IPS DF 6.9 (cell line): Measurements from ENCODE around the gene RRAGB.
"Not testable (repeated sequence)": the region's sequence is repeated elsewhere in the genome, so short reads cannot be mapped to it uniquely, and the experiment has no call there.

Experiments used
- DNase-seq: peaks from one replicate; pipeline ENCODE4 v3.0.0-alpha.2; 2013; ENCODE audit warnings: low read depth, low spot score
- H3K27ac ChIP-seq: one replicate; pipeline ENCODE4 v1.5.1; 2013; ENCODE audit warnings: low read length, control low read depth
- H3K27me3 ChIP-seq: 2 replicates; pipeline ENCODE4 v1.6.1; 2013; ENCODE audit warnings: mild to moderate bottlenecking, low read length; ENCODE audit not compliant: control insufficient read depth, insufficient read depth
- H3K36me3 ChIP-seq: 2 replicates; pipeline ENCODE4 v1.6.1; 2013; ENCODE audit warnings: low read length; ENCODE audit not compliant: control insufficient read depth, insufficient read depth
- H3K4me1 ChIP-seq: 2 replicates; pipeline ENCODE4 v1.6.1; 2013; ENCODE audit warnings: low read length; ENCODE audit not compliant: control insufficient read depth, insufficient read depth
- H3K4me3 ChIP-seq: 2 replicates; pipeline ENCODE4 v1.5.1; 2013; ENCODE audit warnings: mild to moderate bottlenecking, low read length
- H3K9me3 ChIP-seq: 2 replicates; pipeline ENCODE4 v1.6.1; 2013; ENCODE audit warnings: low read length, inconsistent platforms; ENCODE audit not compliant: control insufficient read depth, insufficient read depth
- WGBS: extraction: QIAGEN DNeasy Blood & Tissue Kit; methylation state at CpG from one replicate; pipeline ENCODE4 v1.1.7; 2013; ENCODE audit warnings: mixed read lengths, missing lambda C conversion rate; ENCODE audit not compliant: insufficient read length, insufficient coverage; 5-methylcytosine and 5-hydroxymethylcytosine counted together

The RRAGB gene, protein sequence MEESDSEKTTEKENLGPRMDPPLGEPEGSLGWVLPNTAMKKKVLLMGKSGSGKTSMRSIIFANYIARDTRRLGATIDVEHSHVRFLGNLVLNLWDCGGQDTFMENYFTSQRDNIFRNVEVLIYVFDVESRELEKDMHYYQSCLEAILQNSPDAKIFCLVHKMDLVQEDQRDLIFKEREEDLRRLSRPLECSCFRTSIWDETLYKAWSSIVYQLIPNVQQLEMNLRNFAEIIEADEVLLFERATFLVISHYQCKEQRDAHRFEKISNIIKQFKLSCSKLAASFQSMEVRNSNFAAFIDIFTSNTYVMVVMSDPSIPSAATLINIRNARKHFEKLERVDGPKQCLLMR

DNA sequence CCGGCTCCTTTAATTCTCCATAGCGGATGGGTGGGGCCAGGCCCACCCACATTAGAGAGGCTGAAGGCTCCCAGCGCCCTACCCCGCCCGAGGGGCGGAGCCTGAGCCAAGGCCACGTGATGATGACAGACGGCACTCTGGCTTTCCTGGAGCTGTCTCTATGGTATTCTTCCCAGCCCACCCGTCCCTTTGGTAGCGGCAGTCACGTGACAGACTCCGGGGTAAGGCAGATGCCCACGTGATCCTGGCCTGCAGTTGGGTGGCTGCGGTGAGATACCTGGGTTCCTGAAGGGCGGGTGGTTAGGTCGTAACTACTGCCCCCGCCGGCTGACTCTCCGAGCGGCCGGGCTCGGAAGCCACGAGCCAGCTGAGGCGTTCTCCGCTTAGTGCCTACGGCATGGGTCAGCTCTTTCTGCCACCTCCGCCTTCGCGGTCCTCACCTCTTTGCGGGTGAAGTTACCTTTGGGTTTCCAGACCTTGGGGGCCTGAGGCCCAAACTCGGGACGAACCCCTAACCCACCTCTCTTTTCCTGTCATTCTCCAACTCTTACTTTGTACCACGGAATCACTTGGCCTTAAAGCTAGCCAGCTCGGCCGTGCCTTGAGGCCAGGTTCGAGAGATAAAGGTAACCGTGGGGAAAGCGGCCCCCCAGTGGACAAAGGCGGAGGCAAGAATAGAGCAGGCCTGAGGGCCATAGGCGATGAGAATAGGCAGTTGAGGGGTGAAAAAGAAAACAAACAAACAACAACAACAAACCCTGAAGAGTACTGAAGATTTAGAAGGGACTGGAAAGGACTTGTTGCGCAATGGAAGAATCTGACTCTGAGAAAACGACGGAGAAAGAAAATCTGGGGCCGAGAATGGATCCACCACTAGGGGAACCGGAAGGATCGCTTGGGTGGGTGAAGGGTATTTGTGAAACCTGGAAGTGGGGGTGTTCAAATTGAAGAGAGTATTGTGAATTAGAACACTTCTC is at the start of gene RRAGB:
TSS of gene RRAGB (plus strand) at position 229 of the 977 bp plus-strand sequence. CDS start at position 808, 579 bp downstream.
- no CpG with 5 or more reads among the region's 46 CpGs for WGBS
- Histone ChIP-seq H3K9me3 (no peaks in the 10 kb centered on the region), H3K4me1 (no peaks in the 10 kb centered on the region), H3K27me3 (no peaks in the 10 kb centered on the region), H3K27ac (no peak within 1 kb of the TSS), H3K36me3 (no peaks in the 10 kb centered on the region), H3K4me3 (peak within 1 kb of the TSS; percentile 91)
- peak; percentile 75 for DNase-seq

DNA sequence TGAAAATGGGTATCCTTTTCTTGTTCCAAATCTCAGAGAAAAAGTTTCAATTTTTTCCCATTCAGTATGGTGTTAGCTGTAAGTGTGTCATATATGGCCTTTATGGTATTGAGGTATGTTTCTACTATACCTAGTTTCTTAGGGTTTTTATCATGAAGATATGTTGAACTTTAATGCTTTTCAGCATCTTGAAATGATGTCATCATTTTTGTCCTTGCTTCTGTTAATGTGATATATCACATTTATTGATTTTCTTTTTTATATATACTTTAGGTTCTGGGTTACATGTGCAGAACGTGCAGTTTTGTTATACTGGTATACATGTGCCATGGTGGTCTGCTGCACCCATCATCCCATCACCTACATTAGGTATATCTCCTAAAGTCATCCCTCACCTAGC is 49.5 kb upstream of the RRAGB start:
- H3K27ac ChIP-seq = no peak overlapping the region
- H3K27me3 ChIP-seq = no peaks in the 10 kb centered on the region
- H3K9me3 ChIP-seq = no peaks in the 10 kb centered on the region
- H3K4me1 ChIP-seq = no peaks in the 10 kb centered on the region
- no peaks in the 10 kb centered on the region for H3K36me3 ChIP-seq
- WGBS = no CpG with 5 or more reads among the region's 1 CpG
- no peak overlapping the region for H3K4me3 ChIP-seq
- no peak for DNase-seq

DNA sequence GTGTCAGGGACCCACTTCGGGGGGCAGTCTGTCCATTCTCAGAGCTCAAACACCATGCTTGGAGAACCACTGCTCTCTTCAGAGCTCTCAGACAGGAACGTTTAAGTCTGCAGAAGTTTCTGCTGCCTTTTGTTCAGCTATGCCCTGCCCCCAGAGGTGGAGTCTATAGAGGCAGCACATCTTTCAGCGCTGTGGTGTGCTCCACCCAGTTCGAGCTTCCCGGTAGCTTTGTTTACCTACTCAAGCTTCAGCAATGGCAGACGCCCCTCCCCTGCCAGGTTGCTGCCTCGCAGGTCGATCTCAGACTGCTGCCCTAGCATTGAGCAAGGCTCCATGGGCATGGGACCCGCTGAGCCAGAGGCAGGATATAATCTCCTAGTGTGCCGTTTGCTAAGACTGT is 29.0 kb upstream of the RRAGB start:
- not testable (repeated sequence) for H3K9me3 ChIP-seq, DNase-seq, H3K27me3 ChIP-seq, H3K4me1 ChIP-seq, H3K36me3 ChIP-seq, H3K27ac ChIP-seq, H3K4me3 ChIP-seq
- WGBS = no CpG with 5 or more reads among the region's 10 CpGs

DNA sequence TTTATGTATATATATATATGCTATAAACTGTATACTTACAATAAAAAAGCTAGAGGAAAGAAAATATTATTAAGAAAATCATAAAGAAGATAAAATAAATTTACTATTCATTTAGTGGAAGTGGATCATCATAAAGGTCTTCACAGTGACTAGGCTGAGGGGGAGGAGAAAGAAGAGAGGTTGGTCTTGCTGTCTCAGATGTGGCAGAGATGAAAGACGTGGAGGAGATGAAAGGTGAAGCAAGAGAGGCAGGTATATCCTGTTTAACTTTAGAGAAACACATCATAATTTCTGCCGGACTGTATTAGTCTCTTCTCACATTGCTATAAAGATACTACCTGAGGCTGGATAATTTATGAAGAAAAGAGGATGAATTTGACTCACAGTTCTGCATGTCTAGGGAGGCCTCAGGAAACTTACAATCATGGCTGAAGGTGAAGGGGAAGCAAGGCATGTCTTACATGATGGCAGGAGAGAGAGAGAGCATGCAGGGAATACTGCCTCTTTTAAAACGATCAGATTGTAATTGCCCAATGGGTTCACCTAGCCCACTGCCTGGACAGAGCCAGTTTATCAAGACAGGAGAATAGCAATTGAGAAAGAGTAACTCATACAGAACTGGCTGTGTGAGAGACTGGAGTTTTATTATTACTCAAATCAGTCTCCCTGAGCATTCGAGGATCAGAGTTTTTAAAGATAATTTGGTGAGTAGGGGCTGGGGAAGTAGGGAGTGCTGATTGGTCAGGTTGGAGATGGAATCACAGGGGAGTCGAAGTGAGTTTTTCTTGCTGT is 22.1 kb upstream of the RRAGB start:
- no peak for DNase-seq
- no peak overlapping the region for H3K4me3 ChIP-seq
- no peaks in the 10 kb centered on the region for H3K9me3 ChIP-seq
- no peaks in the 10 kb centered on the region for H3K36me3 ChIP-seq
- H3K27me3 ChIP-seq = no peaks in the 10 kb centered on the region
- no CpG with 5 or more reads among the region's 5 CpGs for WGBS
- H3K4me1 ChIP-seq = no peaks in the 10 kb centered on the region
- H3K27ac ChIP-seq = no peak overlapping the region

DNA sequence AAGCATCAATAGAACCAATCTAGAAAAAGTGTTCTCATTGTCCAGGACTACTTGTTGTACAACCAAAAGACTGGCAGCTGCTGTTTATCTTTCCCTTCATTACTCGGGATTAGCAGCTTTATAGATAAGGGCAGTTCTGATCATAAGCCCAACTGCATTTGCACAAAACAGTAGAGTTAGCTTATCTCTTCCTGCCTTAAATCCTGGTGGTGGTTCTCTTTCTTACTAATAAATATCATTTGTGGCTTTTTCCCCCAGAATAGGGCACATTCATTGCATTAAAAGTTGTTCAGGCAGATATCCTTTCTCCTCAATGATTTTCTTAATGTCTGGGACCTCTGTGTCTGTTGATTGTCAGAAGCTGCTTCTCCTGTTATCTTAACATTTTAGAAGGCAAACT is 20.2 kb upstream of the RRAGB start:
- Histone ChIP-seq H3K27ac (no peak overlapping the region), H3K27me3 (no peaks in the 10 kb centered on the region), H3K4me3 (no peak overlapping the region), H3K4me1 (no peaks in the 10 kb centered on the region), H3K36me3 (no peaks in the 10 kb centered on the region), H3K9me3 (no peaks in the 10 kb centered on the region)
- WGBS = no CpG with 5 or more reads among the region's 1 CpG
- no peak for DNase-seq

DNA sequence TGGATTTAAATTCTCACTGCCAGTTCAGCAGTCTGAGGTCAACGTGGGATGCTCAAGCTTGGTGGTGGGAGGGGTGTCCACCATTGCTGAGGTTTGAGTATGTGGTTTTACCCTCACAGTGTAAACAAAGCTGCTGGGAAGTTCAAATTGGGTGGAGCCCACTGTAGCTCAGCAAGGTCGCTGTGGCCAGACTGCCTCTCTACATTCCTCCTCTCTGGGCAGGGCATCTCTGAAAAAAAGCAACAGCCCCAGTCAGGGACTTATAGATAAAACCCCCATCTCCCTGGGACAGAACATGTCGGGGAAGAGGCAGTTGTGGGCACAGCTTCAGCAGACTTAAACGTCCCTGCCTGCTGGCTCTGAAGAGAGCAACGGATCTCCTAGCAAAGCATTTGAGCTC is 14.9 kb upstream of the RRAGB start:
- H3K9me3 ChIP-seq = no peaks in the 10 kb centered on the region
- no peaks in the 10 kb centered on the region for H3K36me3 ChIP-seq
- no peak for DNase-seq
- no peaks in the 10 kb centered on the region for H3K4me1 ChIP-seq
- no peaks in the 10 kb centered on the region for H3K27me3 ChIP-seq
- H3K4me3 ChIP-seq = no peak overlapping the region
- H3K27ac ChIP-seq = no peak overlapping the region
- WGBS = no CpG with 5 or more reads among the region's 5 CpGs

DNA sequence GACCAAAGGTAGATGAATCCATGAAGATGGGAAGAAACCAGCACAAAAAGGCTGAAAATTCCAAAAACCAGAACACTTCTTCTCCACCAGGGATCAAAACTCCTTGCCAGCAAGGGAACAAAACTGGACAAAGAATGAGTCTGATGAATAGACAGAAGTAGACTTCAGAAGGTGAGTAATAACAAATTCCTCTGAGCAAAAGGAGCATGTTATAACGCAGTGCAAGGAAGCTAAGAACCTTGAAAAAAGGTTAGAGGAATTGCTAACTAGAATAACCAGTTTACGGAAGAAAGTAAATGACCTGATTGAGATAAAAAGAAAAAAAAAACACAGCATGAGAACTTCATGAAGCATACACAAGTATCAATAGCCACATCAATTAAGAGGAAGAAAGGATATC is 14.1 kb upstream of the RRAGB start:
- H3K27me3 ChIP-seq, H3K4me3 ChIP-seq, H3K36me3 ChIP-seq, DNase-seq, H3K9me3 ChIP-seq, H3K27ac ChIP-seq, H3K4me1 ChIP-seq: not testable (repeated sequence)
- no CpG with 5 or more reads among the region's 2 CpGs for WGBS

DNA sequence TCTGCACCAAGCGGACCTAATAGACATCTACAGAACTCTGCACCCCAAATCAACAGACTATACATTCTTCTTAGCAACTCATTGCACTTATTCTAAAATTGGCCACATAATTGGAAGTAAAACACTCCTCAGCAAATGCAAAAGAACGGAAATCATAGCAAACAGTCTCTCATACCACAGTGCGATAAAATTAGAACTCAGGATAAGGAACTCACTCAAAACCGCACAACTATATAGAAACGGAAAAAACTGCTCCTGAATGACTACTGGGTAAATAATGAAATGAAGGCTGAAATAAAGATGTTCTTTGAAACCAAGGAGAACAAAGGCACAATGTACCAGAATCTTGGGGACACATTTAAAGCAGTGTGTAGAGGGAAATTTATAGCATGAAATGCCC is 12.5 kb upstream of the RRAGB start:
- not testable (repeated sequence) for H3K9me3 ChIP-seq, DNase-seq, H3K4me3 ChIP-seq, H3K27ac ChIP-seq, H3K4me1 ChIP-seq, H3K27me3 ChIP-seq, H3K36me3 ChIP-seq
- no CpG with 5 or more reads among the region's 5 CpGs for WGBS

DNA sequence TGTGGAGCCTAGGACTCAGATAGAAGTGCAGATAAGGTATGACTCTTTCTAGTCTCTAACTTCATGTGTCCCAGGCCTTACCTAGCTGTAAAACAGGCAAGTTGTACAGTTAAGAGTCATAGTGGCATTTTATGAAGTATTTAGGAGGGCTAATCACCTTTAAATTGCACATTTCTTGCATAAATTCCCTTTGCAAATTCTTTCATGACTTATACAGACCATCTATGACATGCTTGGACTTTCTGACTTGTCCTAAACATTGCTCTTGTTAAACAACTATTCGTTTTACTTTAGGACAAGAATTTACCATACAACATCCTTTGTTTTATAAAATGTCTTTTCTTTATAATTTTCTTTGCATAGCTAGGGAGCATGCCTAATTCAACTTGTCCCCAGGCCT is 7.8 kb upstream of the RRAGB start:
- Histone ChIP-seq H3K27me3 (no peaks in the 10 kb centered on the region), H3K27ac (no peak overlapping the region), H3K4me3 (no peak overlapping the region), H3K4me1 (no peaks in the 10 kb centered on the region), H3K9me3 (no peaks in the 10 kb centered on the region), H3K36me3 (no peaks in the 10 kb centered on the region)
- WGBS = no CpG with 5 or more reads among the region's 1 CpG
- DNase-seq = no peak

DNA sequence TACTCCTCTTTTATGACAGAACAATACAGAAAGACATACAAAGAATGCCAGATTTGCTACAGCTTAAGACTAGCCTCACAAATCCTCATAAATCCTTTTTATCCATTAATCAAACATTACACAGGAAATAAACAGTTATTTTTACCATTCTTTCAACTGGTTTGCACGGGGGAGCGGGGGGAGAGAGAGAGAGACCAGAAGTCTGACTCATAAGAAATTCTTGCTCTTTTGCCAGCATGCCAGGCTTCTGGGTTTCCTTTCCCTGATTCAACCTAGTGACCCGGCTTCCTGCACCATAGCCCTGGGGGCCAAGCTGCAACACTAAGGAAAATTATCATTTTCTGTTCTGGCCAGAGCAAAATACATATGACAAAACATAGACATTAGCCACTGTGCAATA is 6.8 kb upstream of the RRAGB start:
- Histone ChIP-seq H3K27me3 (no peaks in the 10 kb centered on the region), H3K36me3 (no peaks in the 10 kb centered on the region), H3K4me3 (no peak overlapping the region), H3K4me1 (no peaks in the 10 kb centered on the region), H3K27ac (no peak overlapping the region), H3K9me3 (no peaks in the 10 kb centered on the region)
- WGBS = no CpG with 5 or more reads among the region's 3 CpGs
- no peak for DNase-seq
